ENCODE data around the gene DENND1A.

DNA sequence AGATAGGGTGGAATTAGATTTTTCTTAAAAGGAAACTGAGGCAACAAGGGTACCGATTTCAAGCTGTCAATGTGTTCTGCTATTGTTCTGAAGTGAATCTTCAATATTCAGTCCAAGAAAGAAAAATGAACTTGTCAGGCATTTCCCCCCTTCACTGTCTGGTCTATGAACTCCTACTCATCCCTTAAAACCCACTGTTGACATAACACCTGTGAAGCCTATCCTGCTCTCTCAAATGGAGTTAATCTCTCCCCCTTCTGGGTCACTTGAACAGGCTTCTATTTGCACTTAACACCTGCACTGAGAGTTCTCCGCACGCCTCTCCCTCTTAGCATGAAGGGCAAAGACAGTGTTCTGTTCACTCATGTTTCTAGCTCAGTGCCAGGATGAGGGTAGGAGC lies 429.6 kb downstream of the DENND1A start:
- TF ChIP-seq, protein P1, sequence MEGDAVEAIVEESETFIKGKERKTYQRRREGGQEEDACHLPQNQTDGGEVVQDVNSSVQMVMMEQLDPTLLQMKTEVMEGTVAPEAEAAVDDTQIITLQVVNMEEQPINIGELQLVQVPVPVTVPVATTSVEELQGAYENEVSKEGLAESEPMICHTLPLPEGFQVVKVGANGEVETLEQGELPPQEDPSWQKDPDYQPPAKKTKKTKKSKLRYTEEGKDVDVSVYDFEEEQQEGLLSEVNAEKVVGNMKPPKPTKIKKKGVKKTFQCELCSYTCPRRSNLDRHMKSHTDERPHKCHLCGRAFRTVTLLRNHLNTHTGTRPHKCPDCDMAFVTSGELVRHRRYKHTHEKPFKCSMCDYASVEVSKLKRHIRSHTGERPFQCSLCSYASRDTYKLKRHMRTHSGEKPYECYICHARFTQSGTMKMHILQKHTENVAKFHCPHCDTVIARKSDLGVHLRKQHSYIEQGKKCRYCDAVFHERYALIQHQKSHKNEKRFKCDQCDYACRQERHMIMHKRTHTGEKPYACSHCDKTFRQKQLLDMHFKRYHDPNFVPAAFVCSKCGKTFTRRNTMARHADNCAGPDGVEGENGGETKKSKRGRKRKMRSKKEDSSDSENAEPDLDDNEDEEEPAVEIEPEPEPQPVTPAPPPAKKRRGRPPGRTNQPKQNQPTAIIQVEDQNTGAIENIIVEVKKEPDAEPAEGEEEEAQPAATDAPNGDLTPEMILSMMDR (IDR thresholded peaks at IDR 0.05), result no peak
- TF ChIP-seq POLR2AphosphoS5 (IDR thresholded peaks at IDR 0.05), result no peak
- TF ChIP-seq POLR2A (IDR thresholded peaks at IDR 0.05; ENCODE audit: low read depth), result no peak
